ENCODE measurements around the gene CCL23.

The CCL23 gene

DNA sequence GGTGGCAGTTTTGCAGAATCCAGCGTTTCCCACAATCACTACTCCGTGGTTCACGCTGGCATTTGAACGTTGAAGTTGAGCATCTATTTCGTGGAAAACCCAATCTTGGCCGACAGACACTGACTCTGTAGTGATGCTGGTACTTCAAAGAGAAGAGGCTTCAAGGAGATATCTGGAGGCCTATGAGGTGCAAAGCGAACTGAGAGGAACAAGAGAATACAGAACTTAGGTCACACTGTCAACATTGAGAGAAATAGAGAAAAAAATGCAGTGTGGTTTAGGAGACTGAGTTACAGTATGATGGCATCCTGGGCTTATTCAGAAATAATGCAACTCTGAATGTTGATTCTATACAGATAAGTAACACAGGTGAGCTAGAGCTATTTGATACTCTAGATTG, 52.5 kb downstream of the CCL23 start:
- no peak for DNase-seq

GRCh38 chr17:35963663-35964062, 54.1 kb downstream of the CCL23 start:
- no peak for DNase-seq
